GM21723 (cell line): ENCODE results near the gene AGPAT3.

ENCODE experiments used
- ATAC-seq: cut with Tn5 transposase; IDR thresholded peaks from one replicate; pipeline ENCODE4 v1.9.1; 2021; ENCODE audit warnings: mild to moderate bottlenecking, moderate library complexity; ENCODE audit not compliant: unreplicated experiment

The AGPAT3 gene

DNA sequence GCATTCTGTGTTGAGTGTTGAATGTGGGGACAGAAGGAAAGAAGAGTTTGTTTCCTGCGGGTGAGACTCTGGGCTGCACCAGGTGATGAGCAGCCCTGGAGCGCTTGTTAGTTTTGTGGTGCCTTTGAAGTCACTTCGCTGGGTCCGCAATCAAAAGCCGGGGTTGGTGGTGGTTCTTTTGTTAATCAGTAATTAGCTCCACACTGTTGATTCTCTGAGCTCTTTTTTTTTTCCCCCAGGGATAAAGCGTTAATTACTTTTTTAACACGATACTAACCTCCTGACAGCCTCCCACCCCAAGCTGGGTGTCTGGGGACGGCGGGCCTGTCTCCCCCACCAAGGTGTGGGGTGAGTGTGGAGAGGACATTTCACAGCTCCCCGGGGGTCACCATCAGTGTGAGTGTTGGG, 56.6 kb downstream of the AGPAT3 start:
- no peak for ATAC-seq

DNA sequence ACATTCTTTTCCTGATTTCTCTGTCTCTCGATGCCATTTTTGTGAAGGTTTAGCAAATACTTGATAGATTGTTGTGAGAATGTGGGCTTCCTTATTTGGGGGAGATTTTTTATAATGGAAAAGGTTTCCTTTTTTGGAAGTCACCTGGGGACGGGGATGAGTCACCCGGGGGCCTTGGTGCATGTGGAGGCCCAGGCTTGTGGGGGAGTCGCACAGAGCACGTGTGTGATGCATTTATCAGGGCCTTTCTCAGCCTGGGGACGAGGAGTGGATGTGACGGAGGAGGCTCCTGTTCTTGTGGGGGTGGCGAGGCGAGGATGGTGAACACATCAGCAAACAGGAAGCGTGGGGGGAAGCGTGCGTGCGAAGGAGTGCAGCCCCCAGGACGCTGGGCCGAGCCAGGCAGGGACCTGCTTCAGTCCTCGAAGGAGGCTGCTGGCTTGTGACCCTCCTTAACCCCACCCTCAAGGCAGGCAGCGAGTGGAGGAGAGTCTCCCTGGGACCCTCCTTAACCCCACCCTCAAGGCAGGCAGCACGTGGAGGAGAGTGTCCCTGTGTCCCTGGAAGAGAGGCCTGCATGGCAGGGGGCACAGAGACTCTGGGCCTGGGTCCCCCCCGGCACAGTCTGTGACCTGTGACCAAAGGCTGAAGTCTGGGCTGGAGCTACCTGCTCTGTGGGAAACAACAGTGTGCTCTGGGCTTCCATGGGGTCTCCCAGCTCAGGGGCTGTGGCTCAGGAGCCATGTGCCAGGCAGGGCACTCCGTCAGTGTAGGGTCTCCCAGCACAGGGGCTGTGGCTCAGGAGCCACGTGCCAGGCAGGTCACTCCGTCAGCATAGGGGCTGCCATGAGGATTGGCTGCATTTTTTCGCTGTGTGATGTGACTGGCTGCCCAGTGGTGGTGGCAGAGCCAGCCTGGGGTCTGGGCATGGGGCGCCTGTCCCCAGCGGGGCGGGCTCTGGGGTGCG, 57.2 kb downstream of the AGPAT3 start:
- ATAC-seq = no peak

DNA sequence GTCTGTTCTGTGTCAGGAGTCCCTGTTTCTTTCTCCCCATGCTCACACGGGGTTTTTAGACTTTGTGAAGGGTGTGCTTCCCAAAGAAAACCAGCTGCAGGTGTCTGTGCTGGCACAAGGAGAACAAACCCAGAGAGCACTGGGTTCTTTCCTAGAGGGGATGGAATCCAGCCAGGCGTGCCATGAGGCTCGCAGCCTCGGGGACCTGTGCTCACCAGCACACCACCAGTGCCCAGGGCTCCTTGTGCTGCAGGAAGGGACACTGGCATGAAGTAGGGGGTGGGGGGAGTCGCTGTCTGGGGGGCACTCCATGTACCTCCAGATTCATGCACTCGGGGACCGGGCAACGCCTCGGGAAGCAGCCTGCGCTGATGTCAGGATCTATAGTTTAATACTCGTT, 57.9 kb downstream of the AGPAT3 start:
- no peak for ATAC-seq

DNA sequence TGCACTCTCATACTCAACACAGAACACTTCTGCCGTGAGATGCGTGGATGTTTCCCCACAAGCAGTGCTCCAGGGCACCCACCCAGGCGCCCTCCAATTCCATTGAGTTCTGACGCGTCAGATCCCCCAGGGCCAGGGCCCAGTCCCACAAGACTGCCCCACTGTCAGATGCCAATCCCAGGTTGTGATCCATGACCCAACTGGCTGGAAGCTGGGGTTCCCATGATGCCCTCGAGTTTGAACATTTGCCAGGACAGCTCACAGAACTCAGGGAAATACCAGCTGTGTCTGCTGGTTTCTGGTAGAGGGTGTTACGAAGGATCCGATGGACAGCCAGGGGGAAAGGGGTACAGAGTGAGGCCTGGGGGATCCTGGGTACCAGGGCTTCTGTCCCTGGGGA, 58.4 kb downstream of the AGPAT3 start:
- no peak for ATAC-seq

DNA sequence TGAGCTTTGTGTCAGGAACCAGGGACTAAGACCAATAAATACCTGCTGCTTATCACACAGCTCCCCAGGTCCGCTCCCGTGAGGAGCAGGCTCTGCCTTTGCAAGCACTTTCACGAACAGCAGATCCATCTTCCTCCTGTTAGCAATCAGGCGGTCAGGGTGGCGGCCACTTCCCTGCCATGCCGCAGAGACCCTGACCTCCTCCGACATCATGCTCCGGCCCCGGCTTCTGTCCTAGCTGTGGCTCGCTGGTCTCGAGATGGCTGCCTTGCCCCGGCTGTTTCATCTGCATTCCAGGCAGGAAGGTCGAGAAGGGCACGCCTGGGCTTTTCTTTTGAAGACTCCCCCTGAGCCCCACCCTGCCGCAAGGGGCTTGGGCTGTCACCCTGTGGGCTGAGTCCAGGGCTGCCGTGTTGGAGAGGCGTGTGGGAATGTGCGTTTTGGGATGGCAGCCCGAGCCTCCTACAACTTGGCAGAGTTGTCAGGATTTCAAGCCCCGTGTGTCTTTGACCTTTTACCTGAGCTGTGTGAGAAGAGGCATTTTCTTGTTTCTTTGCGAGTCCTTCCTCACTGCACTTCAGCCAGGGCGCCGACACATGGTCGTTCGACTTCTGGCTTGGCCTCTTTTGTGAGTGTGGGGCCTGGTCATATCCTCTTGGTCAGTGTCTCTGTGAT, 59.5 kb downstream of the AGPAT3 start:
- ATAC-seq = no peak

DNA sequence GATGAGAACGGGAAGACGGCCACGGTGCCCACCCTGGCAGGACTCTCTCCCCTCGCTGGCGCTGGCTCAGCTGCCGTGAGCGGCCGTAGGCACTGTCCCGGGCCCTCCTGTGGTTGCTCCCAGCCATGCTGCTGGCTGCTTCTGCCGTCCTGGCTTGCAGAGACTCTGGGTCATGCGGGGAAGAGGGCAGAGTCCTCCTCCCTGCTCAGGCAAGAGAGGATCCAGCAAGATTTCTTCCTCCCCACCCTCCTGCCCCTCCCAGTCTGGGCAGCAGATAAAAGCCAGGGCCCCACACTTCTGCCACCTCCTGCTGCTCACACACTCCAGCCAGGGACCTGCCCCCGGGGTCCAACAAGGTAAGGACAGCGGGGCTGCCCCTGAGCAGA, 60.1 kb downstream of the AGPAT3 start:
- no peak for ATAC-seq

DNA sequence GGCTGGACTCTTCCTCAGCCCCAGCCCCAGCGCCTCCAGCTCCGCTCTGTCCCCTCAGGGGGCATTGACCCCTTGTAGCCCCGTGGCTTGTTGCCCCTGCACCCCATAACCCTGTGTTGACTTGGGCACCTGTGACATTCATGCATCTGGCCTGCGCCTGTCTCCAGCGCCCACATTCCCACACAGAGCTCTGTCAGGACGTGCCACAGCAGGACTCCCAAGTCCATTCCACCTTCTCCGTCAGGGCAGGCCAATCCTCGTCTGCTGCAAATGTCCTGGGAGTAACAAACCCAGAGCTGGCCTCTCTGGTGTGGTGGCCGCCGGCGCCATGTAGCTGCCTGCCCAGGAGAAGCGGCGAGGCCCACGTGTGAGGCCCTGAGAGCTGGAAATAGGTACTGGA, 60.6 kb downstream of the AGPAT3 start:
- ATAC-seq = no peak

DNA sequence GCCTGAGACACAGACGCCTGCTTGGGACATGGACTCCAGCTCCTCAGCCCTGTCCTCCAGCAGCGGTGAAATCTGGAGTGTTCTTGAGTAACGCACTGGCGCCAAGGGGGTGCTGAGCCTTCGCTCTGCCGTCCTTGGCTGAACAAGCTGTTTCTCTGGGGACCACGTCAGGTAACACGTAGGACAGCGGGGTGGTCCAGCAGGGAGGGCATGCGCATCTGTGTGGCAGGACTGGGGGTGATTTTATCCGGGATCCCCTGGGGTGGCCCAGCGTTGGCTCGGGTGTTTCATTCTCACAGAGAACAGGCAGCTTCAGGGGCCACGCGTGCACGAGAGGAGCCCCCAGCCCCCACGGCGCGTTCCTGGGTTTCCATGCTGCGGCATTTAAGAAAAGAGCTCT, 61.2 kb downstream of the AGPAT3 start:
- no peak for ATAC-seq

DNA sequence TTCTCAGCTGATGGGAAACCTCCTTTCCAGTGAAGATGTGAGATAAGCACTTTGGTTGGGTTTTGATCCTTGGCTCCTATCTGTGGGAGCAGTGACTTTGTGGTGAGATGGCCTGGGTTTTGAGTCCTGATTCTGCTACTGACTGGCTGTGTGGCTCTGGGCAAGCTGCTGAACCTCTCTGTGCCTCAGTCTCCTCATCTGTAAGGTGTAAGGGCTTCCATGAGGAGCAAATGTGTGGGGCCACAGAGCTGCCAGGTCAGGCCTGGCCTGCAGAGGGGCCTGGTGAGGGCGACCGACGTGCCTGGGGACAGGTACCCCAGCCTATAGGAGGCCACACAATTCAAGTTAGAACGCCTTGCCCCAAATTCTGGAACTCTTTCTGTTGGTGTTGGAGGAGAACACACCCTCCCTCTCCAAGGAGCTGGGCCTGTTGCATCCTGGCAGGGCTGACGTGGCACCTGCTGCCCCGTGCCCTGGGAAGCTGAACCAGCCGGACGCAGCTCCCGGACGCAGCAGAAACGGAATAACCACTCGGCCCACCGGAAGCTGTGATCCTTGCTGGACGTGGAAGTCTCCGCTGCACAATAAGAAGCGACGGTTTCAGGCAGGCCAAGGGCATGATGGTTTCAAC, 62.7 kb downstream of the AGPAT3 start:
- no peak for ATAC-seq

DNA sequence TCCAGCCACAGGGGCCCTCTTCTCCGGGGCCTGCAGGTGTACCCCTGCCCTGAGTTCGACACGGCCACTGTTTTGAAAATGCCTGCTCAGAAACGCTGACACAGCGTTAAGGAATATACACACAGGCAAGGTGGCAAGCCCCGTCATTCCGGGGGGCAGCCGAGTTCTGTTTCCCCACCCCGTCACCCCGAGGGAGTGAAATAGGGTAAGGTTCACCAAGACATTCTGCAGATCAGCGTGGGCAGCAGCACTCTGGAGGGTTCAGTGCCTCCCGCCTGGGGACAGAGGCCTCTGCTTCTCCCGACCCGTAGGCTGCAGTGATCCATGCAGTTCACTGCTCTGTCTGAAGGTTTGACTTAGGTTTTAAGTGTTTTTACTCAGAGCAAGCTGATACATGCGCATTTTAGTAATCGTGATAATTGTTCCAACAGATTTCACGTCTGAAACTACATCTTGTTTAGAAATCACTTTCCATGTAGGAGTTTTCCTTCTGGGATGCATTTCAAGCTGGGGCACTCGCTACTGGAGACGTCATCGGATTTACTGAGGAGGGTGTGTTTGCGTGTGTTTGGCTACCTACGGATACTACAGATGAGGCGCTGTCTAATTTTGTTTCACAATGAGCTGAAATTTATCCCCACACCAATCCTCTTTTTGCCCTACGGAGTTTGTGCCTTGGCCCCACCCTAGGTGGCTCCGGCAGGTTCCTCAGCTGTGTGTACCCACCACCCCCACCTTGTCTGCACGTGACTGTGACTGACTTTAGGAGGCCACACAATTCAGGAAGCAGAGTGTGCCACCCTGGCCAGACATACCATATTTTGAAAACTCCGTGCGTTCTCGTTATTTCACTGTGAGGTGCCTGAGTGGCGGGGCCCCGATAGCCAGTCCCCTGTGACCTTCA, 63.5 kb downstream of the AGPAT3 start:
- ATAC-seq = no peak

DNA sequence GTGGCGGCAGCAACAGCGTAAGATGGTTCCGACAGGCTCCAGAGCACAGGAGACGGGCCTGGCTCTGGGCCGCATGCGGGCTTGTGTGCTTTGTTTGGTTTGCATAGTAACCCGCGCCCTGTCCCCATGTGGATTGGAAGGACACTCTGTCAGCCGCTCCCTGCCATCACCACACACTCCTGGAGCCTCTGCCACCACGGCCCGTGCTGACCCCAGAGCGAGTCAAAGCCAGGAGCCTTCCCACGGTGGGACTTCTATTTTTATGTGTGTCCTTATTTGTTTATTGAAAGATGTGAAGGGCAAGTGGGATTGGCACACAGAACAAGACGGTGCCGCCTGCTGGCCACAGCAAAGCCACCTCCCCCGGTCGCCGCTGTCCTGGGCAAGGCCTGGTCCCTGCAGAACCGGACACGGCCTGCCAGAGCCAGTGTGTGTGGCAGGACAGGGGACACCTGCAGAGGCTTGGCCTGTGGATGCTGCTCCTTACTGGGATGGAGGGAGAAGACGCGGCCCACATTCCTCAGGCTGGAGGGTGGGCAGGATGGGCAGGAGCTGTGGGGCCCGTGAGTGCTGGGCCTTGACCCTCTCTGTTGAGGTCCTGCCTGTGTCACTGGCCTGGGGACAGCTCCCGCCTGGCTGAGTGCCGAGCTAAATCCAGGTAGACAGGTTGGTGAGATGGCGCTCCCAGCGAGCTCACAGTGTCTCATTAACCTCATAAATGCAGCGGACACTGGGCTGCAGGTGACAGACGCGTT, 64.4 kb downstream of the AGPAT3 start:
- no peak for ATAC-seq

DNA sequence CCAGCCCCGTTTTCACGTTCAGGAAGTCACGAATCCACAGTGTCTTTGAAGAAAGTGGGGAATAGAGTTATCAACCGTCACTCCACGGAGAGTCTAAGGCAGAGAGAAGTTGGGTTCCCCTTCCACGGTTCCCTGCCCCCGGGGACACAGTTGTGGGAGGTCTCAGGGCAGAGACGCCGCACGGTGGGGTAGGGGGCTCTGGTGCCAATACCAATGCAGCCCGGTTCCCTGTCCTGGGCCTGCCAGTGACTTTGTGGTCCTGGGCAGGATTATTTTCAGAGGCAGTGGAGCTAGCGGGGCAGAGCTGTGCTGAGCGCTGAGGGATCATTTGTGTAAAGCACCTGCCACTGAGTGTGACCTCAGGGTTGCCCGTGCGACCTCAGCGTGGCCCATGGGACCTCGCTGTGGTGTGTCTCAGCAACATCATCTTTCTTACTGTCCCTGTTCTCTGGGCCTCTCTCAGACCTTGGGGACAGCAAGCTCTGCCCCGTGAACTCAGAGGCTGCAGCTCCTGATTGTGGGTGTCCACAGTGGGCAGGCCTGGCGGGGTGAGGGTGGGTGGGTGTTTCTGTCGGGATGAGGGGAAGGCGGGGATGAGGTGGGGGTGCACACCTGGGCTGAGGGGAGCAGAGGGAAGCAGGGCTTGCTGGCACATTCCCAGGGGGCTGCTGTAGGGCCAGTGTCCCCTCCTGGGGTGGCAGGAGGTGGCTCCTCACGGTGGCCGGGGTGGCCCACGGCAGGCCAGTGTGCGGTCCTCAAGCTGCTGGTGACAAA, 65.2 kb downstream of the AGPAT3 start:
- ATAC-seq = no peak

DNA sequence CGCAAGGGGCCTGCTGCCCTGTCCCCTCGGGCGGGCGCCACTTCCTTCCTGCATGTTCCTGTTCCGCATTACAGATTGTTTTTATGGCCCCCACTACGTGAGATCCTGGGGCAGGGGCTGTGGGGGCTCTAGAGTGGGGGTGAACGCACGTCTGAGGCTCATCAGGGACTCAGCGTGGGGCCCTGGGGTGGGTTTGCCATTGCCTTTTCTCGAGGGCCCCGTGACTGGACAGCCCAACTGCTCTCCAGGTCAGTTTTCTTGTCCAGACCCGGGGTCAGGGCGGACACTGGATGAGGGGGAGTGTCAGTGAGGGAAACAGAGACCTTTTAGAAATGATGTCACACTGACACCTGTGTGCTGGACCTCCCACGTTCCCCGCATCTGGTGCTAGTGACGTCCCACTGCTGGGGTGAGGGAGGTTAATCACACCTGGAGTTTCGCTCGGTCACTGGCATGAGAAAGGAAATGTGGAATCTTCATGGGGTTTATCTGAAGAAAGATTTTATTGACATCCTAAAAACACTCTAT, 65.9 kb downstream of the AGPAT3 start:
- no peak for ATAC-seq

DNA sequence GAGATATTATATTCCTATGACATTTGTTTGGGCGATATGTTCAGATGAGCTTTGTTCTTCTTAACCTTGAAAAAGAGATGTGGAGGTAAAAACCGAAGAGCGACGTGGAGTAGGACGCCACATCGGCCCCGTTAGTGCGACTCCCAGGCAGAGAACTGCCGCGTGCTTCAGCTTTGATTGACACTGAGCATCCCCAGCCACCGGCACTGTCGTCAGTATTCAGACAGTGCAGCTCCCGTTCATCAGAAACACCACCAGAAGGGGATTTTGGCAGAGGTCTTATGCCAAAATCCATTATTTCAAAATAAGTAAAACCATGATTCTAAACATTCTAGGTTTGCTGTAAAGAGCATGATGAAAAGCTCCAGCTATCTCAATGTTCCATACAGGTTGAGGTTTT, 66.5 kb downstream of the AGPAT3 start:
- ATAC-seq = no peak

DNA sequence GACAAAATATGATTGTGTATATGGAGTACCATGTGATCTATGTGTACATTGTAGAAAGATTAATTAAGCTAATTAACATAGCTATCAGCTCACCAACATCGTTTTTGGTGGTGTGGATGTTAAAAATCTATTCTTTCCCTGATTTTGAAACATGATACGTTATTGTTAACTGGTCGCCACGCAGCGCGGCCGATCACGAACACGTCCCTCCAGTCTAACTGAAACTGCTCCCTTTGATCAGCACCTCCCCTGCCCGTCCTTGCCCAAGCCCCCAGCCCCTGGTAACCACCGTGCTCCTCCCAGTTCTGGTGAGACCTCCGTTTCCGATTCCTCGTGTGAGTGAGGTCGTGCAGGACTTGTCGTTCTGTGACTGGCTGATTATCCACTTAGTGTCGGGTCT, 67.0 kb downstream of the AGPAT3 start:
- ATAC-seq = no peak

DNA sequence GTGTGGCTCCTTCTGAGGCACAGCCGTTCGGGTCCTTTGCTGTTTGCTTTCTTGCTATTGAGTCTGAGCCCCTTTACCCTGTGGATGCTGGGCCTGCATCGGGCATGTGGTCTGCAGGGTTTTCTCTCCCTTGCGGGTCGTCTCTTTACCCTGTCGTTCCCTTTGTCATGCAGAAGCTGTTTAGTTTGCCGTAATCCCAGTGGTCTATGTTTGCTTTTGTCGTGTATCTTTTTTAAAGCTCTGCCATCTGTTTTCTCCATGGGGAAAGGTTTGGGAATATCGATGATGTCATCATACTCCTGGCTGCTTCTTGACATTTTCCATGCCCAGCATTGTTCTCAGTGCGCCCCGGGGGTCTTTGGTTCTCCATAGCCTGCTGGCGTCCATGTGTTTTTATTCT, 68.2 kb downstream of the AGPAT3 start:
- no peak for ATAC-seq

DNA sequence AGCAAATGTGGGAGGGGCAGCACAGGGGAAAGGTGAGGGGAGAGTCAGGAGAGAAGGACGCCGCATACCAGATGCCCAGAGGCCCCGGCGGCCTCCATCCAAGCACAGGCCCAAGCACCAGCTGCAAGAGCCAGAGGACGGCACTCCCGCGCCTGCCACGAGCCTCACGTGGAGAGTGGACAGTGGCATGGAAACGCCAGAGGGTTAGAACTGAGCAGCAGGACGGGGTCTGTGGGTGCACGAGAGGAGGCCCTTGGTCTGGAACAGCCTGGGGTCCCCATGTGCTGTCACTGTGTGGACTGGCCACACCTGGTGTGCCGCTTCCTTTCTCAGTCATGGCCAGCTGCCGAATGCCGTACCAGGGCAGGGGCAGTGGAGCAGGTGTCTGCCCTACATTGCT, 68.7 kb downstream of the AGPAT3 start:
- no peak for ATAC-seq

DNA sequence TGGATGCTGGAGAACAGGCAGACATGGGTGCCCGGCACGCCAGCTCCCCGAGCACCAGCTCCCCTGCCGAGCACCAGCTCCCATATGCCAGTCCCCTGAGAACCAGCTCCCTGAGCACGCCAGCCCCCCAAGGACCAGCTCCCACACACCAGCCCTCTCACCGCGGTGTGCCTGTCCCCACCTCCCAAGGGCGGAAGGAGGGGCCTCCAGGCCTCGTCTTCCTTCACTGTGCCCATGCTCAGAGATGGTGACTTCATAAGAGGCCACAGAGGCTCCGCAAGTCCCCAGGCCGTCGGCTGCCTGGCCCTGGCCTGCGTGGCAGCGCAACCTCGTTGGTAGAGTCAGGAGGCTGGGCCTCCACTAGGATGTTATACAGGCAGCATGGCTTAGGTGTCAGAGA, 69.1 kb downstream of the AGPAT3 start:
- ATAC-seq = no peak
